HG03565 (cell line): Measurements from ENCODE around the gene SNAPIN.

Experiments used
- ATAC-seq: cut with Tn5 transposase; IDR thresholded peaks from one replicate; pipeline ENCODE4 v1.9.1; 2021; ENCODE audit warnings: mild to moderate bottlenecking, moderate library complexity; ENCODE audit not compliant: unreplicated experiment

Gene SNAPIN

GRCh38 chr1:153658400-153659174 lies at the start of gene SNAPIN:
SNAPIN (plus strand) TSS chr1:153658703; CDS start chr1:153658744, 41 bp downstream.
- ATAC-seq, result peak; percentile 83

GRCh38 chr1:153608742-153609584 lies 49.5 kb upstream of the SNAPIN start:
- ATAC-seq, result no peak

- no peak for ATAC-seq
Observed at GRCh38 chr1:153609585-153609907, 49.0 kb upstream of the SNAPIN start.

- ATAC-seq, result no peak
Observed at GRCh38 chr1:153610334-153610733, 48.2 kb upstream of the SNAPIN start.

- no peak for ATAC-seq
Observed at GRCh38 chr1:153610811-153611301, 47.6 kb upstream of the SNAPIN start.

- ATAC-seq, result no peak
Observed at GRCh38 chr1:153611356-153611755, 47.1 kb upstream of the SNAPIN start.

- ATAC-seq, result no peak
Observed at GRCh38 chr1:153612111-153612754, 46.3 kb upstream of the SNAPIN start.

- no peak for ATAC-seq
Observed at GRCh38 chr1:153612755-153613331, 45.7 kb upstream of the SNAPIN start, which contains the start of gene S100A16. S100A16 (minus strand) TSS chr1:153613137; CDS start chr1:153608151, 4,986 bp downstream.

GRCh38 chr1:153613406-153613805 lies 45.1 kb upstream of the SNAPIN start:
- ATAC-seq, result no peak

- no peak for ATAC-seq
Observed at GRCh38 chr1:153614189-153614900, 44.2 kb upstream of the SNAPIN start.

- no peak for ATAC-seq
Observed at GRCh38 chr1:153614906-153615305, 43.6 kb upstream of the SNAPIN start.

- no peak for ATAC-seq
Observed at GRCh38 chr1:153615406-153615805, 43.1 kb upstream of the SNAPIN start.

GRCh38 chr1:153616144-153616916 lies 42.2 kb upstream of the SNAPIN start, which contains the start of gene S100A14:
S100A14 (minus strand) TSS chr1:153616325; CDS start chr1:153615858, 467 bp downstream.
- ATAC-seq, result no peak

GRCh38 chr1:153616917-153617311 lies 41.6 kb upstream of the SNAPIN start:
- no peak for ATAC-seq

GRCh38 chr1:153617663-153618062 lies 40.8 kb upstream of the SNAPIN start:
- no peak for ATAC-seq

- no peak for ATAC-seq
Observed at GRCh38 chr1:153619171-153619570, 39.3 kb upstream of the SNAPIN start.

GRCh38 chr1:153623101-153623500 lies 35.4 kb upstream of the SNAPIN start:
- no peak for ATAC-seq

GRCh38 chr1:153624965-153625611 lies 33.4 kb upstream of the SNAPIN start:
- ATAC-seq, result no peak

GRCh38 chr1:153626477-153626903 lies 32.0 kb upstream of the SNAPIN start:
- no peak for ATAC-seq
